HL-60 (cell line): ENCODE data around the gene SF3A2.

Source experiments
- DNase-seq, 2 experiments: peaks; one replicate each; pipeline ENCODE4 v3.0.0-alpha.2; 2010 to 2020; ENCODE audit warnings: low read depth in 1 of 2, low spot score in 1 of 2
- H3K27ac ChIP-seq: fragments of 250-450 bp; sonication (Bioruptor Pico); replicated peaks from 2 replicates; pipeline ENCODE4 v1.5.1; 2020; ENCODE audit warnings: mild to moderate bottlenecking, moderate library complexity
- H3K27me3 ChIP-seq: fragments of 250-450 bp; sonication (Bioruptor Pico); 2 replicates; pipeline ENCODE4 v1.5.1; 2021; ENCODE audit warnings: mild to moderate bottlenecking, moderate library complexity; ENCODE audit not compliant: insufficient read depth, poor library complexity, severe bottlenecking
- H3K4me3 ChIP-seq: replicated peaks from 2 replicates; pipeline ENCODE4 v1.5.1; 2011; ENCODE audit warnings: mild to moderate bottlenecking, control low read depth, low read length; ENCODE audit not compliant: insufficient read depth
- CTCF ChIP-seq: IDR thresholded peaks from one replicate; pipeline ENCODE4 v1.5.1; 2011; ENCODE audit warnings: low read length, control low read depth, inconsistent platforms; ENCODE audit not compliant: insufficient read depth
- GABPA ChIP-seq: IDR thresholded peaks from 2 replicates; pipeline ENCODE4 v1.6.1; 2012; ENCODE audit warnings: low read depth
- POLR2AphosphoS5 ChIP-seq: IDR thresholded peaks from 2 replicates; pipeline ENCODE4 v1.6.1; 2012; ENCODE audit warnings: low read depth
- REST ChIP-seq: IDR thresholded peaks from 2 replicates; pipeline ENCODE4 v1.6.1; 2012; ENCODE audit warnings: low read depth; ENCODE audit not compliant: insufficient replicate concordance
- SPI1 ChIP-seq: IDR thresholded peaks from 2 replicates; pipeline ENCODE4 v1.6.1; 2012; ENCODE audit warnings: low read depth, mild to moderate bottlenecking, borderline replicate concordance

The SF3A2 gene

GRCh38 chr19:2192862-2193261 is 43.8 kb upstream of the SF3A2 start:
- Histone ChIP-seq H3K27me3 (no peaks in the 10 kb centered on the region), H3K4me3 (no peak overlapping the region), H3K27ac (no peak overlapping the region)
- no peak for DNase-seq
- no peak for TF ChIP-seq REST
- no peak for TF ChIP-seq SPI1
- TF ChIP-seq POLR2AphosphoS5, result no peak
- TF ChIP-seq GABPA, result no peak
- no peak for TF ChIP-seq CTCF

- Histone ChIP-seq H3K4me3 (no peak overlapping the region), H3K27me3 (no peaks in the 10 kb centered on the region), H3K27ac (no peak overlapping the region)
- TF ChIP-seq SPI1, result no peak
- DNase-seq, result no peak
Measured at GRCh38 chr19:2193807-2194206, 42.8 kb upstream of the SF3A2 start.

- TF ChIP-seq SPI1 (no peak), CTCF (no peak), POLR2AphosphoS5 (no peak), GABPA (no peak), REST (no peak)
- no peak overlapping the region for H3K27ac ChIP-seq
- no peak overlapping the region for H3K4me3 ChIP-seq
- no peaks in the 10 kb centered on the region for H3K27me3 ChIP-seq
- DNase-seq, result no peak
Measured at GRCh38 chr19:2194513-2195078, 42.0 kb upstream of the SF3A2 start.

GRCh38 chr19:2195361-2195760 is 41.3 kb upstream of the SF3A2 start:
- TF ChIP-seq CTCF (no peak), SPI1 (no peak), POLR2AphosphoS5 (no peak), REST (no peak), GABPA (no peak)
- no peak overlapping the region for H3K4me3 ChIP-seq
- H3K27me3 ChIP-seq, result no peaks in the 10 kb centered on the region
- H3K27ac ChIP-seq, result no peak overlapping the region
- no peak for DNase-seq
